ENCODE data around the gene TEAD1. TPM values are rescaled to one million over a fixed set of nuclear protein-coding genes. Genes with fewer than 3 reads are reported as not detected.

The TEAD1 gene
- total and polyA plus RNA-seq, 9 of the 15 experiments (the other 6 are each of a cell fraction or from before 2014, with no cell fraction given): 1.7 to 17.7 (median 10.8) TPM

- no peak for TF ChIP-seq CUX1 (CRISPR knock-in tag; IDR thresholded peaks at IDR 0.05)
- TF ChIP-seq ZNF609 (CRISPR knock-in tag; IDR thresholded peaks at IDR 0.05; ENCODE audit: borderline replicate concordance): no peak
- no peak for TF ChIP-seq GABPB2 (CRISPR knock-in tag; conservative IDR thresholded peaks at IDR 0.05)
- TF ChIP-seq KLF16 (IDR thresholded peaks at IDR 0.05): no peak
- no peak for TF ChIP-seq POLR3G (IDR thresholded peaks at IDR 0.05; ENCODE audit: extremely low read depth, insufficient read length, insufficient replicate concordance)
- peak; percentile 20; the same call in 1 of the 2 replicates for TF ChIP-seq NCOA1 (IDR thresholded peaks at IDR 0.05; ENCODE audit: low read depth)
- TF ChIP-seq, protein P1, sequence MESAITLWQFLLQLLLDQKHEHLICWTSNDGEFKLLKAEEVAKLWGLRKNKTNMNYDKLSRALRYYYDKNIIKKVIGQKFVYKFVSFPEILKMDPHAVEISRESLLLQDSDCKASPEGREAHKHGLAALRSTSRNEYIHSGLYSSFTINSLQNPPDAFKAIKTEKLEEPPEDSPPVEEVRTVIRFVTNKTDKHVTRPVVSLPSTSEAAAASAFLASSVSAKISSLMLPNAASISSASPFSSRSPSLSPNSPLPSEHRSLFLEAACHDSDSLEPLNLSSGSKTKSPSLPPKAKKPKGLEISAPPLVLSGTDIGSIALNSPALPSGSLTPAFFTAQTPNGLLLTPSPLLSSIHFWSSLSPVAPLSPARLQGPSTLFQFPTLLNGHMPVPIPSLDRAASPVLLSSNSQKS (CRISPR knock-in tag; IDR thresholded peaks at IDR 0.05): no peak
- no peak for TF ChIP-seq SREBF2 (CRISPR knock-in tag; IDR thresholded peaks at IDR 0.05)
- TF ChIP-seq STAG1 (CRISPR knock-in tag; IDR thresholded peaks at IDR 0.05; ENCODE audit: borderline replicate concordance): no peak
- no peak for TF ChIP-seq IRF2 (CRISPR knock-in tag; IDR thresholded peaks at IDR 0.05)
- TF ChIP-seq IRF1 (CRISPR knock-in tag; IDR thresholded peaks at IDR 0.05; ENCODE audit: borderline replicate concordance): no peak
- TF ChIP-seq PHTF2 (CRISPR knock-in tag; IDR thresholded peaks at IDR 0.05): no peak
- TF ChIP-seq ZNF644 (tag; IDR thresholded peaks at IDR 0.05; ENCODE audit: low read depth): 0 out of 2 replicates have a peak, but pooled peaks have one; percentile 24
- TF ChIP-seq ZNF780A (CRISPR knock-in tag; IDR thresholded peaks at IDR 0.05): no peak
- no peak for TF ChIP-seq SP1 (CRISPR knock-in tag; IDR thresholded peaks at IDR 0.05)
Observed at GRCh38 chr11:12842933-12843636, 168.9 kb downstream of the TEAD1 start (continued).
